HEK293 (cell line): ENCODE results near the gene HERC4.

Experiments
- GLIS2 ChIP-seq: fragments of 450-650 bp; formaldehyde crosslinking; IDR thresholded peaks from 2 replicates; pipeline ENCODE4 v1.5.1; 2016; ENCODE audit warnings: missing biosample characterization, missing genetic modification characterization
- HIC1 ChIP-seq: fragments of 450-650 bp; formaldehyde crosslinking; IDR thresholded peaks from 2 replicates; pipeline ENCODE4 v1.5.1; 2016; ENCODE audit warnings: missing biosample characterization, missing genetic modification characterization
- RBAK ChIP-seq: fragments of 450-650 bp; formaldehyde crosslinking; IDR thresholded peaks from 2 replicates; pipeline ENCODE4 v1.5.1; 2016; ENCODE audit warnings: missing biosample characterization, missing genetic modification characterization
- SCRT1 ChIP-seq: fragments of 450-650 bp; formaldehyde crosslinking; IDR thresholded peaks from 2 replicates; pipeline ENCODE4 v1.5.1; 2016; ENCODE audit warnings: missing biosample characterization, missing genetic modification characterization, borderline replicate concordance
- TSHZ1 ChIP-seq: fragments of 450-650 bp; formaldehyde crosslinking; IDR thresholded peaks from 2 replicates; pipeline ENCODE4 v1.5.1; 2016; ENCODE audit warnings: missing biosample characterization, missing genetic modification characterization, borderline replicate concordance
- ZBTB17 ChIP-seq: fragments of 450-650 bp; formaldehyde crosslinking; IDR thresholded peaks from 2 replicates; pipeline ENCODE4 v1.5.1; 2016; ENCODE audit warnings: missing biosample characterization, missing genetic modification characterization
- ZBTB21 ChIP-seq: fragments of 450-650 bp; formaldehyde crosslinking; IDR thresholded peaks from 2 replicates; pipeline ENCODE4 v1.5.1; 2017; ENCODE audit warnings: missing biosample characterization, missing genetic modification characterization
- ZBTB49 ChIP-seq: fragments of 450-650 bp; formaldehyde crosslinking; IDR thresholded peaks from 2 replicates; pipeline ENCODE4 v1.5.1; 2016; ENCODE audit warnings: missing biosample characterization, missing genetic modification characterization, low read depth
- ZFP41 ChIP-seq: fragments of 450-650 bp; formaldehyde crosslinking; IDR thresholded peaks from 2 replicates; pipeline ENCODE4 v1.5.1; 2016; ENCODE audit warnings: missing biosample characterization, missing genetic modification characterization, borderline replicate concordance
- ZNF155 ChIP-seq: fragments of 450-650 bp; formaldehyde crosslinking; IDR thresholded peaks from 2 replicates; pipeline ENCODE4 v1.5.1; 2016; ENCODE audit warnings: missing biosample characterization, missing genetic modification characterization
- ZNF23 ChIP-seq: fragments of 450-650 bp; formaldehyde crosslinking; IDR thresholded peaks from 2 replicates; pipeline ENCODE4 v1.5.1; 2016; ENCODE audit warnings: missing biosample characterization, missing genetic modification characterization, borderline replicate concordance
- ZNF274 ChIP-seq, 2 experiments: fragments of 200-500 bp in 1 of 2; fragments of 450-650 bp in 1 of 2; sonication (Bioruptor generic) in 1 of 2; formaldehyde crosslinking in 1 of 2; IDR thresholded peaks; 2 replicates each; pipeline versions ENCODE4 v1.5.1 to v1.6.1; 2014 to 2016; ENCODE audit warnings: borderline replicate concordance in 1 of 2, inconsistent platforms in 1 of 2, low read length in 1 of 2, missing biosample characterization in 1 of 2, missing genetic modification characterization in 1 of 2
- ZNF426 ChIP-seq: fragments of 450-650 bp; formaldehyde crosslinking; IDR thresholded peaks from 2 replicates; pipeline ENCODE4 v1.5.1; 2017; ENCODE audit warnings: missing biosample characterization, missing genetic modification characterization, mild to moderate bottlenecking, inconsistent platforms, moderate library complexity
- ZNF521 ChIP-seq: fragments of 450-650 bp; formaldehyde crosslinking; IDR thresholded peaks from 2 replicates; pipeline ENCODE4 v1.5.1; 2017; ENCODE audit warnings: missing biosample characterization, mild to moderate bottlenecking, missing genetic modification characterization
- ZNF544 ChIP-seq: fragments of 450-650 bp; formaldehyde crosslinking; IDR thresholded peaks from 2 replicates; pipeline ENCODE4 v1.5.0; 2017; ENCODE audit warnings: missing biosample characterization, missing genetic modification characterization
- ZNF571 ChIP-seq: fragments of 450-650 bp; formaldehyde crosslinking; IDR thresholded peaks from 2 replicates; pipeline ENCODE4 v1.5.0; 2017; ENCODE audit warnings: missing biosample characterization, missing genetic modification characterization
- ZNF585B ChIP-seq: fragments of 450-650 bp; formaldehyde crosslinking; IDR thresholded peaks from 2 replicates; pipeline ENCODE4 v1.5.1; 2016; ENCODE audit warnings: missing biosample characterization, missing genetic modification characterization
- ZNF639 ChIP-seq: fragments of 450-650 bp; formaldehyde crosslinking; IDR thresholded peaks from 2 replicates; pipeline ENCODE4 v1.5.1; 2016; ENCODE audit warnings: missing biosample characterization, missing genetic modification characterization
- ZNF664 ChIP-seq: fragments of 450-650 bp; formaldehyde crosslinking; IDR thresholded peaks from 2 replicates; pipeline ENCODE4 v1.5.1; 2016; ENCODE audit warnings: missing biosample characterization, missing genetic modification characterization
- ZNF704 ChIP-seq: fragments of 450-650 bp; formaldehyde crosslinking; IDR thresholded peaks from 2 replicates; pipeline ENCODE4 v1.5.1; 2016; ENCODE audit warnings: missing biosample characterization, missing genetic modification characterization
- ZNF707 ChIP-seq: fragments of 450-650 bp; formaldehyde crosslinking; IDR thresholded peaks from 2 replicates; pipeline ENCODE4 v1.5.1; 2016; ENCODE audit warnings: missing biosample characterization, missing genetic modification characterization
- ZNF776 ChIP-seq: fragments of 450-650 bp; formaldehyde crosslinking; IDR thresholded peaks from 2 replicates; pipeline ENCODE4 v1.5.0; 2017; ENCODE audit warnings: missing biosample characterization, missing genetic modification characterization, borderline replicate concordance
- ZNF777 ChIP-seq: fragments of 450-650 bp; formaldehyde crosslinking; IDR thresholded peaks from 2 replicates; pipeline ENCODE4 v1.5.1; 2017; ENCODE audit warnings: missing biosample characterization, missing genetic modification characterization, borderline replicate concordance
- ZNF830 ChIP-seq: fragments of 450-650 bp; IDR thresholded peaks from 2 replicates; pipeline ENCODE4 v1.5.0; 2018; ENCODE audit warnings: missing biosample characterization, missing genetic modification characterization, low read depth, mild to moderate bottlenecking, moderate library complexity
- TF ChIP-seq, protein P1 (sequence below): fragments of 450-650 bp; formaldehyde crosslinking; IDR thresholded peaks from 2 replicates; pipeline ENCODE4 v1.5.1; 2016; ENCODE audit warnings: missing biosample characterization, missing genetic modification characterization

The HERC4 gene

GRCh38 chr10:67884842-67885670, 190.0 kb downstream of the HERC4 start (continued):
- TF ChIP-seq TSHZ1 (tag by site-specific recombination) (no peak), ZNF426 (tag by site-specific recombination) (no peak), ZNF830 (no peak), RBAK (tag by site-specific recombination) (no peak), ZNF777 (tag by site-specific recombination) (no peak; the same call in 1 of the 2 replicates), ZNF639 (tag by site-specific recombination) (no peak), ZNF23 (tag by site-specific recombination) (no peak), ZBTB49 (tag by site-specific recombination) (no peak), ZNF155 (tag by site-specific recombination) (no peak), HIC1 (no peak), ZNF776 (tag by site-specific recombination) (no peak), ZNF664 (tag by site-specific recombination) (no peak), SCRT1 (tag by site-specific recombination) (no peak; the same call in 1 of the 2 replicates), ZNF521 (tag by site-specific recombination) (no peak), ZFP41 (tag by site-specific recombination) (no peak), ZNF704 (tag by site-specific recombination) (no peak), ZNF274 (IDR thresholded peaks at IDR 0.05; ENCODE audit: low read length) (no peak), ZNF274 (tag by site-specific recombination; IDR thresholded peaks at IDR 0.05; ENCODE audit: borderline replicate concordance) (no peak), ZBTB17 (no peak), ZBTB21 (0 out of 2 replicates have a peak, but pooled peaks have one; percentile 16), ZNF585B (tag by site-specific recombination) (no peak), ZNF571 (tag by site-specific recombination) (no peak), ZNF544 (tag by site-specific recombination) (no peak), GLIS2 (tag by site-specific recombination) (peak; percentile 49), ZNF707 (tag by site-specific recombination) (no peak)
- TF ChIP-seq, protein P1, sequence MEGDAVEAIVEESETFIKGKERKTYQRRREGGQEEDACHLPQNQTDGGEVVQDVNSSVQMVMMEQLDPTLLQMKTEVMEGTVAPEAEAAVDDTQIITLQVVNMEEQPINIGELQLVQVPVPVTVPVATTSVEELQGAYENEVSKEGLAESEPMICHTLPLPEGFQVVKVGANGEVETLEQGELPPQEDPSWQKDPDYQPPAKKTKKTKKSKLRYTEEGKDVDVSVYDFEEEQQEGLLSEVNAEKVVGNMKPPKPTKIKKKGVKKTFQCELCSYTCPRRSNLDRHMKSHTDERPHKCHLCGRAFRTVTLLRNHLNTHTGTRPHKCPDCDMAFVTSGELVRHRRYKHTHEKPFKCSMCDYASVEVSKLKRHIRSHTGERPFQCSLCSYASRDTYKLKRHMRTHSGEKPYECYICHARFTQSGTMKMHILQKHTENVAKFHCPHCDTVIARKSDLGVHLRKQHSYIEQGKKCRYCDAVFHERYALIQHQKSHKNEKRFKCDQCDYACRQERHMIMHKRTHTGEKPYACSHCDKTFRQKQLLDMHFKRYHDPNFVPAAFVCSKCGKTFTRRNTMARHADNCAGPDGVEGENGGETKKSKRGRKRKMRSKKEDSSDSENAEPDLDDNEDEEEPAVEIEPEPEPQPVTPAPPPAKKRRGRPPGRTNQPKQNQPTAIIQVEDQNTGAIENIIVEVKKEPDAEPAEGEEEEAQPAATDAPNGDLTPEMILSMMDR (tag by site-specific recombination), result peak; percentile 7; the same call in 1 of the 2 replicates
